Measurements from ENCODE around the gene ARL11. TPM values are rescaled to one million over a fixed set of nuclear protein-coding genes. Genes with fewer than 3 reads are reported as not detected.

ARL11 gene
- total RNA-seq, 2 donors from 2014 or later: 0.52 TPM; not detected in 1

GRCh38 chr13:49651570-49652354, 23.5 kb downstream of the ARL11 start:
- DNase-seq: peak in 1 of 4 donors; percentile 44
- ATAC-seq: no peak
- H3K4me3 ChIP-seq: no peak overlapping the region
- intact Hi-C loops (cut with DNase I): no loop called here
- no peak overlapping the region for H3K27ac ChIP-seq
- no peak for TF ChIP-seq POLR2A (IDR thresholded peaks at IDR 0.05)
- no peak for TF ChIP-seq CTCF (IDR thresholded peaks at IDR 0.05)
- H3K36me3 ChIP-seq (replicated peaks in 1 of 2; ENCODE audit: insufficient read depth in 1 of 2, low read depth in 2 of 2): no peaks in the 10 kb centered on the region
- H3K4me1 ChIP-seq: no peaks in the 10 kb centered on the region
- no peaks in the 10 kb centered on the region for H3K9me3 ChIP-seq
- H3K27me3 ChIP-seq: no peaks in the 10 kb centered on the region
- 64 to 69% methylated on average over 16 to 17 of the region's 17 CpGs for WGBS, 2 donors

DNA sequence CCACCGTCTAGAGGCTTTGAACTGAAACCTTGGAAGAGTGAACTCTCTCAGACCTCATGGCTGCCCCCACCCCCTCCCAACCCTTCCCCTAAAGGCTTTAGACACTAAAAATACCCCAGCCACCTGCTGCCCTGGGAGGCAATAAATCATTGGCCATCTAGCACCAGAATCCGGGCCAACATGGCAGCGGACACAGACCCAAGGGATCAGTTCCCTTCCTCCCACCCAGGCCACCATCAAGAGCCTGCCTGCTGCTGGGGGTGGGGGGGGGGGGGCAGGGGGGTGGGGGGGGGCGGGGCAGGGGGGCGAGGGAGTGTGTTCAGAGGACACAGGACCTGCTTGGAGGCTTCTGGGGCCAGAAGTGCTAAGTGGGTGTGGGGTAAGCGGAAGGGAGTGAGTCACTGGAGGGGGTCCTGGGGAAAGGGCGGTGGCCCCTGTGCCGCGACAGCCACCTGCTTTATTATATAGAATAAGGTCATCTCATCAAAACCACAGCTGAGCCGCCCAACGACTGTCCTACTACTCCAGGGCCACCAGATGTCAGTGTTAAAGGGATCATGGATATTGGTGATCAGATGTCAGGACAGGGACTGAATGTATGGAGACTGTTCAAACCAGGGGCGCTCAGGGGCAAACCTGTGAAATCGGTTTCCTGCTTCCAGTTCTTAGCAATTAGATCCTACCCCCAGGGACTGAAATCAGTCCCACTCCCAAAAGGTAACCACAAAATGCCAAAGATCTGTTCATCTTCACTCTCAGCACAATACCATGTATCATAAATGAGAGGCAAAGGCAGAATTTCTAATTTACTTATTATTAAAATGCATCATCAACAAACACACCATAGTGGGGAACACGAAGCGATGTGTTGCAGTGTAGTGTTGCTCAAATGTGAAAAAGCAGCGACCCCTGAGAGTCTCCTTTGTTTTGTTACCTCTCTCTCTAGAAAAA, 24.3 kb downstream of the ARL11 start:
- Histone ChIP-seq H3K27me3 (no peaks in the 10 kb centered on the region), H3K4me3 (no peak overlapping the region), H3K4me1 (no peaks in the 10 kb centered on the region), H3K36me3 (replicated peaks in 1 of 2; ENCODE audit: insufficient read depth in 1 of 2, low read depth in 2 of 2) (no peaks in the 10 kb centered on the region), H3K27ac (no peak overlapping the region), H3K9me3 (no peaks in the 10 kb centered on the region)
- intact Hi-C loops (cut with DNase I): no loop called here
- WGBS, 2 donors: 29 to 32% methylated on average over 12 to 16 of the region's 16 CpGs
- TF ChIP-seq CTCF (IDR thresholded peaks at IDR 0.05) (peak in 6 of 7 experiments; percentile 37 to 58 (median 50)), POLR2A (IDR thresholded peaks at IDR 0.05) (no peak)
- DNase-seq: peak; percentile 22 to 43 (median 34)
- ATAC-seq: peak; percentile 69

DNA sequence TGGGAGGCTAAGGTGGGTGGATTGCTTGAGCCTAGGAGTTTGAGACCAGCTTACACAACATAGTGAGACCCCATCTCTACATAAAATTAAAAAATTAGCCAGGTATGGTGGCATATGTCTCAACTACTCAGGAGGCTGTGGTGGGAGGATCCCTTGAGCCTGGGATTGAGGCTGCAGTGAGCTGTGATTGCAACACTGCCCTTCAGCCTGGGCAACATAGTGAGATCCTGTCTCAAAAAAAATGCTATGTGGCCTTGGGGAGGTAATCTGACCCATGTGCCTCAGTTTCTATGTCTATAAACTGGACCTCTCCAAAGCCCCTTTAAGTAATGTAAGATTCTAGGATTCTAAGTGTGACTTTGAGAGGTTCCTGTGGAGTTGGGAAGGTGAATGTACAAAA, 25.2 kb downstream of the ARL11 start:
- Histone ChIP-seq H3K4me3 (no peak overlapping the region), H3K4me1 (no peaks in the 10 kb centered on the region), H3K9me3 (no peaks in the 10 kb centered on the region), H3K27me3 (no peaks in the 10 kb centered on the region), H3K36me3 (replicated peaks in 1 of 2; ENCODE audit: insufficient read depth in 1 of 2, low read depth in 2 of 2) (no peaks in the 10 kb centered on the region), H3K27ac (no peak overlapping the region)
- no peak for TF ChIP-seq CTCF (IDR thresholded peaks at IDR 0.05)
- TF ChIP-seq POLR2A (IDR thresholded peaks at IDR 0.05): no peak
- ATAC-seq: no peak
- intact Hi-C loops (cut with DNase I): no loop called here
- DNase-seq: no peak

DNA sequence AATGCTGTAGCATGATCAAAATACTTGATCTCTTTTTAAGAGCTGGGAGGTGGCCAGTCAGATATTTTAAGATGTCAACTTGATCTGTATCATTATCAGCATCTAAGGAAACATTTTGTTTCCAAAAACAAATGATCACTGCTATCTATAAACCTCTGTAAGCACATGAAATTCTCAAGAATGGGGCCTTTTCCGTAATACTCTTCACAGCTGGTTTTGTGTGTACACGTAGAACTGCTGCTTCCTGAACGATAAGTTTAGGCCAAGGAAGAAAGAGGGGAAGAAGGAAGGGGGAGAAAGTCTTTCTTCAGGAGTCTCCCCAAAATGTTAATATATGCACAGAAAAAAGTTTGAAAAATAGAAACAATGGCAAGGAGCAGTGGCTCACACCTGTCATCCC, 25.7 kb downstream of the ARL11 start:
- no peak for DNase-seq
- Histone ChIP-seq H3K9me3 (no peaks in the 10 kb centered on the region), H3K27ac (no peak overlapping the region), H3K4me3 (no peak overlapping the region), H3K36me3 (replicated peaks in 1 of 2; ENCODE audit: insufficient read depth in 1 of 2, low read depth in 2 of 2) (no peaks in the 10 kb centered on the region), H3K4me1 (no peaks in the 10 kb centered on the region), H3K27me3 (no peaks in the 10 kb centered on the region)
- WGBS, 2 donors: 77 to 89% methylated on average over 3 of the region's 3 CpGs
- intact Hi-C loops (cut with DNase I): no loop called here
- ATAC-seq: no peak
- TF ChIP-seq POLR2A (IDR thresholded peaks at IDR 0.05) (no peak), CTCF (IDR thresholded peaks at IDR 0.05) (no peak)
